Measurements from ENCODE around the gene DHODH. TPM values are rescaled to one million over a fixed set of nuclear protein-coding genes. Genes with fewer than 3 reads are reported as not detected.
A peak's percentile ranks its signal among the peaks of the same experiment; 100 is the strongest.

The DHODH gene
- total RNA-seq, 1 donor from 2014 or later: 8.6 TPM

- Histone ChIP-seq H3K36me3 (no peaks in the 10 kb centered on the region), H3K4me3 (no peak overlapping the region), H3K27ac (no peak overlapping the region), H3K9me3 (no peaks in the 10 kb centered on the region), H3K27me3 (no peaks in the 10 kb centered on the region), H3K4me1 (no peaks in the 10 kb centered on the region)
- no peak for TF ChIP-seq CTCF (IDR thresholded peaks at IDR 0.05)
- no peak for DNase-seq (ENCODE audit: low spot score in 2 of 2)
- intact Hi-C loops (cut with DNase I): no loop called here
Observed at GRCh38 chr16:72061564-72061963, 53.0 kb downstream of the DHODH start.

- Histone ChIP-seq H3K4me3 (no peak overlapping the region), H3K9me3 (no peaks in the 10 kb centered on the region), H3K27ac (no peak overlapping the region), H3K4me1 (no peaks in the 10 kb centered on the region), H3K36me3 (no peaks in the 10 kb centered on the region), H3K27me3 (no peaks in the 10 kb centered on the region)
- TF ChIP-seq CTCF (IDR thresholded peaks at IDR 0.05): no peak
- intact Hi-C loops (cut with DNase I): no loop called here
- DNase-seq (ENCODE audit: low spot score in 2 of 2): no peak
Observed at GRCh38 chr16:72064361-72064894, 55.9 kb downstream of the DHODH start.

- H3K9me3 ChIP-seq: no peaks in the 10 kb centered on the region
- intact Hi-C loops (cut with DNase I): loop anchor here (2.0 kb wide), 1 partner anchor 32 kb away; no protein-coding TSS in a partner anchor
- no peaks in the 10 kb centered on the region for H3K36me3 ChIP-seq
- no peak overlapping the region for H3K27ac ChIP-seq
- no peaks in the 10 kb centered on the region for H3K27me3 ChIP-seq
- TF ChIP-seq CTCF (IDR thresholded peaks at IDR 0.05): peak in 2 of 3 experiments; percentile 34 to 52
- H3K4me3 ChIP-seq: no peak overlapping the region
- no peak for DNase-seq (ENCODE audit: low spot score in 2 of 2)
- H3K4me1 ChIP-seq: no peaks in the 10 kb centered on the region
Observed at GRCh38 chr16:72066747-72067146, 58.2 kb downstream of the DHODH start.

GRCh38 chr16:72068930-72069329 lies 60.4 kb downstream of the DHODH start:
- Histone ChIP-seq H3K27me3 (no peaks in the 10 kb centered on the region), H3K36me3 (no peaks in the 10 kb centered on the region), H3K4me1 (peaks cover 0 to 15% of the 10 kb centered on the region in 2 donors), H3K9me3 (no peaks in the 10 kb centered on the region), H3K4me3 (no peak overlapping the region), H3K27ac (no peak overlapping the region)
- intact Hi-C loops (cut with DNase I): no loop called here
- no peak for TF ChIP-seq CTCF (IDR thresholded peaks at IDR 0.05)
- no peak for DNase-seq (ENCODE audit: low spot score in 2 of 2)

- intact Hi-C loops (cut with DNase I): no loop called here
- Histone ChIP-seq H3K27ac (peak overlapping the region; percentile 59 to 69), H3K4me1 (peaks cover 0 to 23% of the 10 kb centered on the region in 2 donors), H3K36me3 (no peaks in the 10 kb centered on the region), H3K27me3 (no peaks in the 10 kb centered on the region), H3K9me3 (no peaks in the 10 kb centered on the region), H3K4me3 (peak overlapping the region in 1 of 2 donors; percentile 7)
- no peak for TF ChIP-seq CTCF (IDR thresholded peaks at IDR 0.05)
- no peak for DNase-seq (ENCODE audit: low spot score in 2 of 2)
Observed at GRCh38 chr16:72072514-72073342, 64.2 kb downstream of the DHODH start.
